Fibroblast of upper back skin (primary cell): ENCODE results near the gene SLC12A7.
"Not testable (repeated sequence)": the region's sequence is repeated elsewhere in the genome, so short reads cannot be mapped to it uniquely, and the experiment has no call there.

Experiments used
- DNase-seq: peaks from one replicate; pipeline ENCODE4 v3.0.0-alpha.2; 2013

Gene SLC12A7

GRCh38 chr5:1061292-1061691 lies 50.6 kb downstream of the SLC12A7 start:
- DNase-seq: not testable (repeated sequence)

- no peak for DNase-seq
These were observed 51.3 kb downstream of the SLC12A7 start for GRCh38 chr5:1060535-1060981.

- no peak for DNase-seq
These were observed 52.0 kb downstream of the SLC12A7 start for GRCh38 chr5:1059884-1060263.

GRCh38 chr5:1058988-1059883 lies 52.6 kb downstream of the SLC12A7 start:
- DNase-seq: no peak

GRCh38 chr5:1058083-1058945 lies 53.5 kb downstream of the SLC12A7 start:
- no peak for DNase-seq

- no peak for DNase-seq
These were observed 54.3 kb downstream of the SLC12A7 start for GRCh38 chr5:1057485-1058082.

GRCh38 chr5:1056611-1057484 lies 55.0 kb downstream of the SLC12A7 start:
- DNase-seq: no peak

GRCh38 chr5:1055896-1056610 lies 55.8 kb downstream of the SLC12A7 start:
- DNase-seq: no peak

GRCh38 chr5:1054799-1055775 lies 56.8 kb downstream of the SLC12A7 start:
- DNase-seq: no peak

- no peak for DNase-seq
These were observed 57.7 kb downstream of the SLC12A7 start for GRCh38 chr5:1054018-1054798.

GRCh38 chr5:1053391-1054017 lies 58.4 kb downstream of the SLC12A7 start:
- peak; percentile 46 for DNase-seq

GRCh38 chr5:1052641-1053390 lies 59.0 kb downstream of the SLC12A7 start:
- DNase-seq: no peak

GRCh38 chr5:1052076-1052475 lies 59.8 kb downstream of the SLC12A7 start:
- no peak for DNase-seq

- no peak for DNase-seq
These were observed 60.5 kb downstream of the SLC12A7 start for GRCh38 chr5:1051366-1051720.

GRCh38 chr5:1050423-1051365 lies 61.2 kb downstream of the SLC12A7 start:
- DNase-seq: no peak

- no peak for DNase-seq
These were observed 62.7 kb downstream of the SLC12A7 start for GRCh38 chr5:1048861-1049838.
